SHP77 treated with DMSO at 0.1 percent for 48 hours (cell line): ENCODE measurements around the gene TRAF3IP3.
A peak's percentile ranks its signal among the peaks of the same experiment; 100 is the strongest.

Experiments used
- DNase-seq: peaks from one replicate; lab custom pipeline; 2025; lab: John Stamatoyannopoulos, UW

The TRAF3IP3 gene

GRCh38 chr1:209800984-209801834 is 45.4 kb downstream of the TRAF3IP3 start:
- DNase-seq = no peak

DNA sequence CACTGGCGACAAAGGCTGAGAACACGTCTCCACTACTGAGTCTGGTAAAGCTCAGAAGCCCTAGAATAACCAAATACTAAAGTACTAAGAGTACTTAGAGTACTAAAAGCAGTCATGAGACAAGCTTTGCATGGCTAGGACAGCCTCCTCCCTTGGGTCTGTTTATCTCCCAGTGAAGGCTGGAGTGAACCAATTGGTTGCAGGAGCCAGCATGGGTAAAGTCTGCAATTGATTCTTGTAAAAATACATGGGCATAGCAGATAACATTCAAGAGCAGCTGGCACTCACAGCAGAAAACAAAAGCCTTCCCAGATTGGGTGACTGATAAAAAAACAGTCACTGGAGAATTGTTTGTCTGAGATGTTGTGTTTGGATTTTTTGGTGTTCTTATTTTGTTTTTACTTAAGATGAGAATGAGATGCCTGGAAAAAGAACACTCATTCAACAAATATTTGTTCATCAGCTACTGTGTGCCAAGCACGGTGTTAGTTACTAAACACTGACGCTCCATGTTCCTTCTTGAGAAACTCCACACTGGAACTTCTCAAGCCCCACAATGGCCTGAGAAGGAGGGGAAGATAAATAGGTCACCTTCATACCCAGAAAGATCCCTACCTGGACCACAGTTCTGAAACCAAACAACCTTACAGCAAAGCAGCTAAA is 46.4 kb downstream of the TRAF3IP3 start:
- no peak for DNase-seq

GRCh38 chr1:209802780-209803152 is 46.9 kb downstream of the TRAF3IP3 start:
- no peak for DNase-seq

- DNase-seq = no peak
Measured at GRCh38 chr1:209803568-209803967, 47.7 kb downstream of the TRAF3IP3 start.

DNA sequence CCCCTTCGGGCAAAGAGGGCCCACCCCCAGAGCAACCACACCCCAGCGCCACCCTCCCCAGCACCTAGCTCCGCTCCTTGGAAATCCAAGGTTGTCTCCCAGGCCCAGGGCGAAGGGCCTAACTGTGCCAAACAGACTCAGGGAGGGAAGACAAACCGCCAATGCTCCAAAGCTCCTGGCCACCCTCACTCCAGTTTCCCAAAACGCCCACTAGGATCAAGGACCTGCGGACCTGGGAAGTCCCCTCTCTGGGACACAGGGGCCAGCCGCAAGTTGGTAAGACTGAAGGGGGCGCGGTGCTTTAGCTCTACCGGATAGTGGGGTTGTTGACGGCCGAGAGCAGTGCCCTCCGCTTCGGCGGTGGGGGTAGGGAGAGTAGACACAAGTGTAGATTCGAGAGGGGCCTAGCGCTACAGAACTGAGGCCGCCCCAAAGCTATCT is 49.5 kb downstream of the TRAF3IP3 start:
- no peak for DNase-seq

- DNase-seq = no peak
Measured at GRCh38 chr1:209805875-209806760, 50.3 kb downstream of the TRAF3IP3 start, which contains the start of gene IRF6. Gene IRF6, minus strand, starts transcription at chr1:209806142. Its CDS starts 4,729 bp downstream, at chr1:209801413.

DNA sequence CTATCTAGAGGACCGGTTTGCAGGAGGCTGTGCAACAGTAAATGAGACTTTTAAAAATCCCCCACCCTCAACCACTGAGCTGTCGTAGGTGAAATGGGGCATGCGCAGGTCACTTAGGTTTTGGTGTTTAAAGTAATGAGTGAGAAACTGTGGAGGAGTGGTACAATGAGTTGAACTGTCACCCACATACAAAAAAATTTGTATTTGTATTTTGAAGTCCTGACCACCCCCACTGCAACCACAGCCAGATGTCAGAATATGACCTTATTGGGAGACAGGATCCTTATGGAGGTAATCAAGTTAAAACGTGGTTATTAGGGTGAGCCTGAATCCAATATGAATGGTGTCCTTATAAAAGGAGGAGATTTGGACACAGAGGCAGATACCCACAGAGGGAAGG is 51.7 kb downstream of the TRAF3IP3 start:
- DNase-seq = no peak

DNA sequence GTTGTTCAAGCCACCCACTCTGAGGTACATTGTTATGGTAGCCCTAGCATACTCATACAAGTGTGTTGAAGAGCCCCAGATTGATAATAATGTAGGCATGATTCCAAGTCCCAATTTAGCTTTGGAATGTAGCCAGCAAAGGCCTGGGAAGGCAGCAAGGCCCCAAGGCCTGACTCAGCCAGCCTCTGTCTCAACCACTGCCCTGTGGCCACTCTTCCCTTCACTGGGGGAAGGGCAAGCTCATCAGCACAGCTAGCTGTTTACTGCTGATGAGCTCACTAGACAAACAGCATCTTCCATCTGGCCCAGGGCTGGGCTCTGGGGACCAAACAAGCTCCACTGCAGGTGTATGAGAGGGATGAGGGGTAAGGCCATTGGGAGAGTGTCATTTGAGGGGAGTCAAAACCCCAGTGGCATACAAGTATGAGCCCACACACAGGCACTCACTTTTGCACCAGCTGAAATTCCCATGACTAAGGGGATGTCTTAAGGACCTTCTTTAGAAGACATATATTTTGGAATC is 52.3 kb downstream of the TRAF3IP3 start:
- peak; percentile 84 for DNase-seq

DNA sequence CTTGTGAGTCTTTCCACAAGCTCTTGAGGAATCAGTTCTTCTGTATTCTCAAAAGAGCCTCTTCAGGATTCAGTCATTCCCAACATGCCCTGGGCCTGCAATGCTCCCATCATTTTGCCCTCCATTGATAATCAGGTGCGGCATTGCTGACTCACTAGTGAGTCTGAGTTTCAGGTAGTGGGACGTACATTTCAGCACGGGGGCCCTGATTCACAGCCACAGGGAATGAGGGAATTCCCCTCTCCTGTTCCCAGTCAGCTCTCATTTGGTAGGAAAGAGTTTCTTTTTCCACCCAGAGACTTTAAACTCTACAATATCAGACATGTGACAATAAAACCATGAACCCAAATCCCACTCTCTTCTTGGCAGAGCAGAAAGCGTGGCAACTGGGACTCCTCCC is 53.8 kb downstream of the TRAF3IP3 start:
- no peak for DNase-seq

- DNase-seq = no peak
Measured at GRCh38 chr1:209810783-209811182, 54.9 kb downstream of the TRAF3IP3 start.

DNA sequence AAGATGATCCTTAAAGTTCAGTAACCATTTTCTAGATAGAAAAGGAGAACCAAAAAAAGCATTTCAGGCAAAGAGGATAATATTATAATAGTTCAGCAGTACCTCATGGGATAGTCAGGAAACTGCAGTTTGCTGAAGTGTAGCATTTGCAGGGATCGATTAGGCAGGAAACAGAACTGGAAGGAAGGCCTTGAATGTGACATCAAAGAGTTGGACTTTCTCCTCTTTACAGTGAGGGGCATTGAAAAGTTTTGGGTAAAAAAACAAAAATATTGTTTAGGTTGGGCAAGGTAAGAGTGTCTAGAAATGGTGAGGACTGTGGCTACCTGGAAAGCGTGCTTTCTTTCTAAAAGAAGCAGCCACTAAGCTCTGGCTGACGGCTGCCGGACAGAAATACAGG is 58.0 kb downstream of the TRAF3IP3 start:
- DNase-seq = no peak

DNA sequence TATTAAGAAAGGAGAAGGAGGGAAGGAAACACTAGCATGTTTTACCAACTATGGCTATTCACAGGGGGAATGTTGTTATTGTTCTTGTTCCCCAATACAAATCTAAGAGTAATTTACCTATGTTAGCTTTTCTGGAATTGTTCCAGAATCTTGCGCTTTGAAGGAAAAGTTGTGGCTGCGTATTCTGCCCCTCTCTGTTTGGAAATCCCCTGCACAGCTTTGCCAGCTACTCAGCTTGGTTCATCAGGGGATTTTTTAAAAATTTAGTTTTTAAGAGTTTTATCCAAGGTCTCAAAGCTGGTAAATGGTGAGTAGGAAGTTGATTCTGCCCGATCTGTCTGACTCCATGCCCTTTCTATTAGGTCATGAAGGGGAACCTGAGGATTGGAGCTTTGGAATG is 59.6 kb downstream of the TRAF3IP3 start:
- DNase-seq = no peak

- DNase-seq = no peak
Measured at GRCh38 chr1:209815931-209816341, 60.1 kb downstream of the TRAF3IP3 start.

GRCh38 chr1:209816923-209817322 is 61.1 kb downstream of the TRAF3IP3 start:
- DNase-seq = no peak

- no peak for DNase-seq
Measured at GRCh38 chr1:209817691-209818090, 61.8 kb downstream of the TRAF3IP3 start.

- no peak for DNase-seq
Measured at GRCh38 chr1:209819058-209819457, 63.2 kb downstream of the TRAF3IP3 start.

DNA sequence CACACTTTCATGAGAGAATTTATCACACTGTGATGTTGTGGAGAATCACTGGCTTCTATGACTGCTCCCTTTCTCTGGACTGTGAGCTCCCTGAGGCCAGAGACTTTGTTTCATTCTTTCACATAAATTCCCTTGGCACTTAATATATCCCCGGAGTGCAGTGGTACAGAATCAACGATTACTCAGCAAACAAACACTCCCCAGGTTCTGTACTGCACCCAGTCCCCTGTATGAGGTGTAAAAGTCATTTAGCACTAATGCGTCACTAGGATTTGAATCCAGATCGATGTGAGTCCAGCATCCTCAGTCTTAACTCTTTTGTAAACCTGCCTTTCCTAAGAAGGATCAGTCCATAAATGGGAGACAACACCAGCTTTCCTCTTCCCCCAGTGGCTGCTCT is 65.1 kb downstream of the TRAF3IP3 start:
- no peak for DNase-seq

DNA sequence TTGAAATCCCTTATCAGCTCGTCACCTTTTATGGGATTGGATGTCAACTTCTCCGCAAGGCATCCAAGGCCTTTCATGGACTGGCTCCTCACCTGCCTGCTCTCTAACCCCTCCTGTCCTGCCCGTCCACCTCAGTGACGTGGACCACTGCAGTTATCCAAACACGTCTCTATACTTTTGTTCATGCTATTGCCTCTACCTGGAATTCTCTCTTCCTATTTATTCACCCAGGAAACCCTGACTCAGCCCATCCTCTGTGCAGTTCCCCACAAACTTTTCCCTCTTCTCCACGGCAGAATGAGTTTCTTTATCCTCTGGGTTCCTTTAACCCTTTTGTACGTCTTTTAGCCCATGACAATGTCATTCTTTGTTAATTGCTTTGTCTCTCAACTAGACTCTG is 66.9 kb downstream of the TRAF3IP3 start:
- no peak for DNase-seq

DNA sequence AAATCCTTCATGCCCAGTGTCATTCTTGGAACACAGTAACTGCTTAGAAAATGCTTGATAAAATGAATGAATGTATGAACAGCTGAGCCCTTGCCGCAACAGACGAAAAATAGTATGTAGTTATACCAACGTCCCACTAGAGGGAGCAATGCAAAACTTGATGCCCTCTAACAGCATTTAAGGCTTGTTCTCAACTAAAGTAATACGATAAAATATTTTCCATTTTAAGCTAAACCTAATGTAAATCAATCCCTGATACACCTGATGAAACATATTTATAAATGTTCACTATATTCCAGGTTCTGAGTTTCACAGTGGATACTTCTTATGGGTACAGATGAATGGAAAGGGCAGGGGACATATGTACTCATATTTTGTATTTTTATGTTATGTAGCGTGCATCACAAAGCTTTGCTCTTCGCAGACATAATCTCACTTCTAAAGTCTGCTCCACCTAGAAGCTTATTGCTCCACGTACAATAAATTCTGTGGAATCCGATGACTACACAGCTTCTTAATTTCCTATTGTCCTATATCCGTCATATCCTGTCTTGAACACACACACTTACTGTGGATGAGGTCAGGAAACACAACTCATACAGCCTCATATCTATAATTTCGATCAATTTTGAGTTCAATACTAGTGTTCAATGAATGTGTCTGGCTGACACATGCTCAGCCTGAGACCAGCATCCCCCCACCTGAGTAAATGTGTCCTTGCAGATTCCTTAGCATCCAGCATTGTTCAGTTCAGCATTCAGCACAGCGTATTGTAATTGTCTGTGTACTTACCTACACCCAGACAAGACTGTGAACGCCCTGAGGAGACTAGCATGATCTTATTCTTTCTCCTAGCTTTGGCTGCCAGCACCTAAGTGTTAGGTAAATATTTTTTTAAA is 67.5 kb downstream of the TRAF3IP3 start:
- DNase-seq = peak; percentile 63

GRCh38 chr1:209825591-209826434 is 70.0 kb downstream of the TRAF3IP3 start:
- no peak for DNase-seq
